Measurements from ENCODE around the gene ABAT. TPM values are rescaled to one million over a fixed set of nuclear protein-coding genes. Genes with fewer than 3 reads are reported as not detected.

ABAT gene
- total RNA-seq, 4 donors from 2014 or later = 8.3 to 33.5 (median 29.0) TPM

- H3K4me3 ChIP-seq = no peak overlapping the region
- no peaks in the 10 kb centered on the region for H3K4me1 ChIP-seq
- H3K9me3 ChIP-seq = no peaks in the 10 kb centered on the region
- DNase-seq = no peak
- no peak for TF ChIP-seq POLR2A (IDR thresholded peaks at IDR 0.05)
- TF ChIP-seq, protein P1, sequence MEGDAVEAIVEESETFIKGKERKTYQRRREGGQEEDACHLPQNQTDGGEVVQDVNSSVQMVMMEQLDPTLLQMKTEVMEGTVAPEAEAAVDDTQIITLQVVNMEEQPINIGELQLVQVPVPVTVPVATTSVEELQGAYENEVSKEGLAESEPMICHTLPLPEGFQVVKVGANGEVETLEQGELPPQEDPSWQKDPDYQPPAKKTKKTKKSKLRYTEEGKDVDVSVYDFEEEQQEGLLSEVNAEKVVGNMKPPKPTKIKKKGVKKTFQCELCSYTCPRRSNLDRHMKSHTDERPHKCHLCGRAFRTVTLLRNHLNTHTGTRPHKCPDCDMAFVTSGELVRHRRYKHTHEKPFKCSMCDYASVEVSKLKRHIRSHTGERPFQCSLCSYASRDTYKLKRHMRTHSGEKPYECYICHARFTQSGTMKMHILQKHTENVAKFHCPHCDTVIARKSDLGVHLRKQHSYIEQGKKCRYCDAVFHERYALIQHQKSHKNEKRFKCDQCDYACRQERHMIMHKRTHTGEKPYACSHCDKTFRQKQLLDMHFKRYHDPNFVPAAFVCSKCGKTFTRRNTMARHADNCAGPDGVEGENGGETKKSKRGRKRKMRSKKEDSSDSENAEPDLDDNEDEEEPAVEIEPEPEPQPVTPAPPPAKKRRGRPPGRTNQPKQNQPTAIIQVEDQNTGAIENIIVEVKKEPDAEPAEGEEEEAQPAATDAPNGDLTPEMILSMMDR (IDR thresholded peaks at IDR 0.05) = no peak
- H3K36me3 ChIP-seq = peaks cover 0 to 98% (median 0%) of the 10 kb centered on the region in 3 donors
- H3K27me3 ChIP-seq = no peaks in the 10 kb centered on the region
- no peak overlapping the region for H3K27ac ChIP-seq
Measured at GRCh38 chr16:8812162-8812843, 137.9 kb downstream of the ABAT start.

- no peak for DNase-seq
- H3K9me3 ChIP-seq = no peaks in the 10 kb centered on the region
- H3K27ac ChIP-seq = no peak overlapping the region
- no peak for TF ChIP-seq POLR2A (IDR thresholded peaks at IDR 0.05)
- TF ChIP-seq, protein P1 (IDR thresholded peaks at IDR 0.05) = no peak
- no peak overlapping the region for H3K4me3 ChIP-seq
- H3K4me1 ChIP-seq = no peaks in the 10 kb centered on the region
- peaks cover 0 to 98% (median 4%) of the 10 kb centered on the region in 3 donors for H3K36me3 ChIP-seq
- no peaks in the 10 kb centered on the region for H3K27me3 ChIP-seq
Measured at GRCh38 chr16:8814095-8814806, 139.8 kb downstream of the ABAT start.

DNA sequence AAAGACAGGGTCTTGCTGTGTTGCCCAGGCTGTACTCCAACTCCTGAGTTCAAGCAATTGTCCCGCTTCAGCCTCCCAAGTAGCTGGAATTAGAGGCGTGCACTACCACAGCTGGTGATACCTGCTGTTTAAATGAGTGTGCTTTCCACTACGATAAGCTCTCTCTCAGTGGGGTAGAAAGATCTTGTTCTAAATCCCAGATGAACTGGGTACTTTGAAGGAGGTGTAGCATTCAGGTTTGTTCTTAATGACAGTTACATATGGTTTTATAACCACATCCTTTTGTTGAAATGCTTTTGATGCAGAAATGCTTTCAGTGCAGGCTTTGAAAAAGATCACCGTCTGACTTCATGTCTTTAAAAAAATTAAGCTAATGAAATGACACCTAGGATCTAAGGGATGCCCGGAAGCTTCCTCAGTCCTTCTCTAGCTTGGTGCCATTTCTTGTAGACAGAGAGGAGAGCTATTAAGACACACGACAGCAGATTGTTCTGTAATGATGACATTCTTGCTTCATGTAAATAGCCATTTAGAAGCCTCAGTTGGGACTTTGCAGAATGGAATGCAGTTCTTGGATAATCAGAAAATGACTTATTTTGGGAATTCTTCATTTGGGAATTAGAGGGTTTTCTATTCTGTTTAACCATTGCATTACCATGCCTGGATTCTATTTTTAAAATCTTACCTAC is 142.7 kb downstream of the ABAT start:
- H3K4me3 ChIP-seq = no peak overlapping the region
- H3K36me3 ChIP-seq = peaks cover 0 to 98% (median 4%) of the 10 kb centered on the region in 3 donors

DNA sequence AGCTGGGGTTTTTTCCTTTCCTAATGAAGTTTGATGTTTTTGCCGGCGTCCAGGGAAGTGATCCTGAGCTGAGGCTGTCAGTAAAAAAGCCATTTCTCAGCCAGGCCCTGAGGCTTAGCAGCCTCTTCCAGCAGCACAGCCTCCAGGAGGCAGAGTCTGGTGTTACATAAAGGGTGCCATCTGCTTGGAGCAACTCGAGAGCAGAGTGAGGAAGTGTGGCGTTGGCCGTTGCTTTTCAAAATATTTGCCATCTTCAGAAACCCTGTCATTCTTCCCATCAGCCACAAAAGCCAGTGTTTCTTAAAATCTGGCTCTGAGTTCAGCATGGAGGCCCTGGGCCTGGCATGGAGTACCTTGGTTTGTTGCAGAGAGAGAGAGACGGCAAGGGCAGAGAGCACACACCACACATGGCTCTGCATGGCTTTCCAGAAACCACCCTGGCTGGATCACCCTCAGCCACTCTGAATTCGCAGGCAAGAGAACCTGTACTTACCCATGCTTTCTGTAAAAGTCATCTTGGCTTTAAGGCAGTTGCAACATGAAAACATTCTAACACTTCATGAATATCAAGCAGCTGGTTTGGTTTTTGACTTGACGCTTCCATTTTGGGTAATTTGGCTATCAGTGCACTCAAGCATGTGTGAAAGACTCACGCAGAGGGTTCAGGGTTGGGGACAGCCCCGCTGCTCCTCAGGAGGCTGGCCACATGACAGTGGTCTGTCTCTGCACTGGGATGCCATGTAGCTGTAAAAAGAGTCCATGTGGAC is 144.3 kb downstream of the ABAT start:
- TF ChIP-seq, protein P1 (IDR thresholded peaks at IDR 0.05) = no peak
- TF ChIP-seq POLR2A (IDR thresholded peaks at IDR 0.05) = no peak
- DNase-seq = no peak
- H3K4me1 ChIP-seq = no peaks in the 10 kb centered on the region

More for the DNA sequence above, 142.7 kb downstream of the ABAT start:
- no peaks in the 10 kb centered on the region for H3K4me1 ChIP-seq
- no peaks in the 10 kb centered on the region for H3K27me3 ChIP-seq
- DNase-seq = no peak
- H3K27ac ChIP-seq = no peak overlapping the region
- no peak for TF ChIP-seq POLR2A (IDR thresholded peaks at IDR 0.05)
- TF ChIP-seq, protein P1 (IDR thresholded peaks at IDR 0.05) = no peak
- no peaks in the 10 kb centered on the region for H3K9me3 ChIP-seq

DNA sequence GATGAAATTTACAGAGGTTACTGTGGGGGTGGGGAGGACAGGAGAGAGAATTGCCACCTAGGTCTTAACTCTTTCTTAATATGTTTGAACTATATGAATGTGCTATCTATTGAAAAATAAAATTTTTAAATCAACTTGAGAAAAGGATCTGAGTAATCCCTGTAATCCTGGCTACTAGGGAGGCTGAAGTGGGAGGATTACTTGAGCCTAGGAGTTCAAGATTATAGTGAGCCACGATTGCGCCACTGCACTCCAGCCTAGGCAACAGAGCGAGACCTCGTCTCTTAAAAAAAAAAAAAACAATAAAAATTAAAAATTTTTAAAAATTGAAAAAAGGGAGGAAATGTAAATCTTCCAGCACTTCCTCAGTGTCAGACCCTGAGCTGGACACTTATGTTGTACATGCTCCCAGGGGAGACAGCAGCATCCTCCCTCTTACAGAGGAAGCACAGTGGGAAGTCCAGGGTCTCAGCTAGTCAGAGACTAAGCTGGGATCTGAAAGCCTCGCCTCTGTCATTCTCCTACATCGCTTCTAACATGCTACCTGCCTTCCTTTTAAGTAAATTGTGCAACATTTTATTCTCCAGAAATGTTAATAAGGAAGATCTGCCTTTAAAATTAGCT is 145.1 kb downstream of the ABAT start:
- TF ChIP-seq, protein P1 (IDR thresholded peaks at IDR 0.05) = no peak
- no peak for TF ChIP-seq POLR2A (IDR thresholded peaks at IDR 0.05)
- Histone ChIP-seq H3K27me3 (no peaks in the 10 kb centered on the region), H3K27ac (no peak overlapping the region), H3K9me3 (no peaks in the 10 kb centered on the region), H3K4me1 (no peaks in the 10 kb centered on the region), H3K4me3 (no peak overlapping the region), H3K36me3 (peaks cover 0 to 88% (median 4%) of the 10 kb centered on the region in 3 donors)
- no peak for DNase-seq

More for the DNA sequence above, 144.3 kb downstream of the ABAT start:
- H3K4me3 ChIP-seq = no peak overlapping the region
- no peaks in the 10 kb centered on the region for H3K9me3 ChIP-seq
- H3K36me3 ChIP-seq = peaks cover 0 to 88% (median 4%) of the 10 kb centered on the region in 3 donors
- H3K27me3 ChIP-seq = no peaks in the 10 kb centered on the region
- H3K27ac ChIP-seq = no peak overlapping the region

All from Peyer's patch (tissue), 4 donors.